ENCODE data around the gene RACGAP1. TPM values are rescaled to one million over a fixed set of nuclear protein-coding genes. Genes with fewer than 3 reads are reported as not detected.

Gene RACGAP1
- total and polyA plus RNA-seq, 2 of the 8 experiments (the other 6 are each of a cell fraction or from before 2014, with no cell fraction given): 18.0 to 66.3 TPM

- H3K9ac ChIP-seq (replicated peaks in 1 of 4; ENCODE audit: extremely low read depth in 1 of 4, low read depth in 3 of 4, low read length in 3 of 4): no peak overlapping the region
- no peak overlapping the region for H2AFZ ChIP-seq (ENCODE audit: low read length)
- no peak overlapping the region for H4K8ac ChIP-seq (ENCODE audit: extremely low read depth, insufficient read depth, low read length)
- no peak for TF ChIP-seq KDM5A (IDR thresholded peaks at IDR 0.05; ENCODE audit: low read length)
- no peak for TF ChIP-seq KDM1A (IDR thresholded peaks at IDR 0.05; ENCODE audit: borderline replicate concordance, low read length)
- peaks cover 9 to 18% (median 11%) of the 10 kb centered on the region in 4 experiments for H3K4me1 ChIP-seq (replicated peaks in 1 of 4; ENCODE audit: control insufficient read depth in 3 of 4, insufficient read depth in 4 of 4, low read length in 3 of 4)
- ChIA-PET CTCF (ENCODE audit: partially characterized antibody) (interaction anchor here (1.6 to 10.7 kb wide), 5 partner anchors 15 to 275 kb away, joined by 4 to 257 read pairs (median 92); no protein-coding TSS in a partner anchor), POLR2A (ENCODE audit: partially characterized antibody) (no interaction called here)
- H3K23ac ChIP-seq (ENCODE audit: insufficient read length): no peak overlapping the region
- H3K14ac ChIP-seq (ENCODE audit: insufficient read length): no peak overlapping the region
- H2BK12ac ChIP-seq (ENCODE audit: low read depth, low read length): no peak overlapping the region
- no peak overlapping the region for H3K4me2 ChIP-seq (ENCODE audit: insufficient read depth in 1 of 2, low read depth in 2 of 2, low read length in 2 of 2)
- FAIRE-seq (no peak), DNase-seq (ENCODE audit: low read depth in 1 of 2, low spot score in 2 of 2) (no peak)
- no peak overlapping the region for H4K5ac ChIP-seq (ENCODE audit: insufficient read length, low read depth, low read length)
- no peak overlapping the region for H3K27ac ChIP-seq (ENCODE audit: low read depth, low read length)
- H4K91ac ChIP-seq (replicated peaks; ENCODE audit: insufficient read length, low read length): no peak overlapping the region
- no peak overlapping the region for H3K4me3 ChIP-seq (ENCODE audit: extremely low read depth in 1 of 4, insufficient read depth in 2 of 4, low read depth in 3 of 4, low read length in 4 of 4)
- H3K36me3 ChIP-seq (ENCODE audit: control insufficient read depth in 2 of 4, insufficient read depth in 4 of 4, low read length in 3 of 4): no peaks in the 10 kb centered on the region
- H4K20me1 ChIP-seq (replicated peaks in 1 of 2; ENCODE audit: control insufficient read depth in 1 of 2, insufficient read depth in 2 of 2, low read length in 2 of 2): peaks cover 0 to 4% of the 10 kb centered on the region in 2 experiments
- H3K27me3 ChIP-seq (replicated peaks in 1 of 4; ENCODE audit: control insufficient read depth in 3 of 4, extremely low read depth in 1 of 4, insufficient read depth in 3 of 4, low read length in 3 of 4): peaks cover 31 to 80% (median 66%) of the 10 kb centered on the region in 4 experiments
- H2BK120ac ChIP-seq (replicated peaks; ENCODE audit: low read depth, low read length): no peak overlapping the region
- H2BK15ac ChIP-seq (ENCODE audit: low read length): no peak overlapping the region
- no peaks in the 10 kb centered on the region for H3K9me3 ChIP-seq (ENCODE audit: insufficient read depth in 2 of 2, low read depth in 1 of 2, low read length in 1 of 2)
- no peak overlapping the region for H2AK5ac ChIP-seq (ENCODE audit: low read depth, low read length)
- WGBS, 2 experiments (ENCODE audit: extremely low coverage in 1 of 2, insufficient coverage in 1 of 2, insufficient read length in 1 of 2, insufficient replicate concordance in 2 of 2, low coverage in 1 of 2, low lambda C conversion rate in 2 of 2, missing lambda C conversion rate in 1 of 2): 81% methylated on average over 7 of the region's 7 CpGs; no CpG with 5 or more reads in 1 of the 2 experiments
- H3K23me2 ChIP-seq (ENCODE audit: low read depth, low read length): peaks cover 16% of the 10 kb centered on the region
- H3K79me1 ChIP-seq (ENCODE audit: low read depth, low read length): no peaks in the 10 kb centered on the region
- H3K56ac ChIP-seq (replicated peaks; ENCODE audit: insufficient read length, low read depth, low read length): no peak overlapping the region
- no peak overlapping the region for H2BK20ac ChIP-seq (ENCODE audit: low read length)
- H2BK5ac ChIP-seq (ENCODE audit: low read depth, low read length): no peak overlapping the region
- no peak overlapping the region for H3K4ac ChIP-seq (replicated peaks; ENCODE audit: insufficient read length, low read depth, low read length)
- H3K79me2 ChIP-seq (ENCODE audit: control insufficient read depth in 1 of 2, insufficient read depth in 2 of 2, low read length in 2 of 2): no peaks in the 10 kb centered on the region
- no peak overlapping the region for H3K18ac ChIP-seq (ENCODE audit: extremely low read depth, low read length)
Observed at GRCh38 chr12:50052964-50053363, 27.7 kb upstream of the RACGAP1 start.
